SH-SY5Y (cell line): Measurements from ENCODE around the gene ANOS1.

Experiments used
- GATA2 ChIP-seq: IDR thresholded peaks from 2 replicates; pipeline ENCODE4 v1.6.1; 2011; ENCODE audit warnings: mild to moderate bottlenecking, low read depth, low read length
- GATA3 ChIP-seq: IDR thresholded peaks from 2 replicates; pipeline ENCODE4 v1.6.1; 2011; ENCODE audit warnings: low read depth, mild to moderate bottlenecking, low read length, moderate library complexity

GRCh38 chrX:8720136-8720535 lies 11.8 kb downstream of the ANOS1 start:
- TF ChIP-seq GATA2 (no peak), GATA3 (no peak)
